ENCODE data around the gene TCP1.

DNA sequence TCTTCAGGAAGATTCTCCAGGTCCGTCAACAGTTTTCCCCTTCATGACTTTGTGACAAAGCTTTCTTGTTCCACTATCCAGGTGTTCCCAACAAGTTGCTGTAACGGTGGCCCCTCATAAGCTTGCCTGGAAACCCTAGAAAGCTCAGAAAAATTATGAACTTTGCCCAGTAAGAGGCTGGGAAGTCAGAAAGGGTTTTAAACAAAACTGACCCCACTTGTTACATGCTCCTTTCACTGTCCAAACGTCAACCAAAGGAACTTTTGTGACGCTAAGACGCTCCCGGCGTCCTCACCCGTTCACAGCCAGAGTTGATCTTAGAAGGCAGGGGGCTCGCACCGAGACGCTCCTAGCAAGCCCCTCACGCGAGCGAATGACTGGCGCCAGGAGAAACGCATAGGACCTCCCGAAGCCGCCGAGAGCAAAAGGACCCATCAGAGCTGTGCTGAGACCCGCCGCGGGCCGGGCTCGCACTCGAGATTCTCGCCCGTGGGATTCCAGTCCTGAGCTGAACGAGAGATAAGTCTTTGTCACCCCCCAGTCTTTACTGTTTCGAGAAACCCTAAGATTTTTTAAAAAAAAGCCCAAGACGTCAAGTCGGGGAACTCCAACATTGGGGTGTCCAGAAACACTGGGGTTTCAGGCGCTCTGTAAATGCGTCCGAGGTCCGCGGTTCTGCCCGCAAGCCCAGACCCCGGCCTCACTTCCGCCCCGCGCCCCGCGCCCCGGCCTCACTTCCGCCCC lies 28.1 kb downstream of the TCP1 start:
- no peak for TF ChIP-seq EZH2phosphoT487 (IDR thresholded peaks at IDR 0.05; ENCODE audit: low read length)
- TF ChIP-seq, protein P1, sequence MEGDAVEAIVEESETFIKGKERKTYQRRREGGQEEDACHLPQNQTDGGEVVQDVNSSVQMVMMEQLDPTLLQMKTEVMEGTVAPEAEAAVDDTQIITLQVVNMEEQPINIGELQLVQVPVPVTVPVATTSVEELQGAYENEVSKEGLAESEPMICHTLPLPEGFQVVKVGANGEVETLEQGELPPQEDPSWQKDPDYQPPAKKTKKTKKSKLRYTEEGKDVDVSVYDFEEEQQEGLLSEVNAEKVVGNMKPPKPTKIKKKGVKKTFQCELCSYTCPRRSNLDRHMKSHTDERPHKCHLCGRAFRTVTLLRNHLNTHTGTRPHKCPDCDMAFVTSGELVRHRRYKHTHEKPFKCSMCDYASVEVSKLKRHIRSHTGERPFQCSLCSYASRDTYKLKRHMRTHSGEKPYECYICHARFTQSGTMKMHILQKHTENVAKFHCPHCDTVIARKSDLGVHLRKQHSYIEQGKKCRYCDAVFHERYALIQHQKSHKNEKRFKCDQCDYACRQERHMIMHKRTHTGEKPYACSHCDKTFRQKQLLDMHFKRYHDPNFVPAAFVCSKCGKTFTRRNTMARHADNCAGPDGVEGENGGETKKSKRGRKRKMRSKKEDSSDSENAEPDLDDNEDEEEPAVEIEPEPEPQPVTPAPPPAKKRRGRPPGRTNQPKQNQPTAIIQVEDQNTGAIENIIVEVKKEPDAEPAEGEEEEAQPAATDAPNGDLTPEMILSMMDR (IDR thresholded peaks at IDR 0.05; ENCODE audit: low read length) = no peak
- TF ChIP-seq EZH2 (optimal IDR thresholded peaks at IDR 0.05; ENCODE audit: low read depth, low read length) = no peak
